Ishikawa (cell line): ENCODE measurements around the gene XRCC1.

Experiments
- CEBPB ChIP-seq: IDR thresholded peaks from 2 replicates; pipeline ENCODE4 v1.6.1; 2012
- CREB1 ChIP-seq: IDR thresholded peaks from 2 replicates; pipeline ENCODE4 v1.6.1; 2012; ENCODE audit warnings: low read depth
- EGR1 ChIP-seq: IDR thresholded peaks from 2 replicates; pipeline ENCODE4 v1.6.1; 2012
- EP300 ChIP-seq: IDR thresholded peaks from 2 replicates; pipeline ENCODE4 v1.6.1; 2012; ENCODE audit warnings: borderline replicate concordance
- FOXM1 ChIP-seq: IDR thresholded peaks from 2 replicates; pipeline ENCODE4 v1.6.1; 2012; ENCODE audit warnings: low read depth, borderline replicate concordance
- NFIC ChIP-seq: IDR thresholded peaks from 2 replicates; pipeline ENCODE4 v1.6.1; 2012
- RAD21 ChIP-seq: IDR thresholded peaks from 2 replicates; pipeline ENCODE4 v1.6.1; 2012; ENCODE audit warnings: low read depth
- TAF1 ChIP-seq: IDR thresholded peaks from 2 replicates; pipeline ENCODE4 v1.6.1; 2012; ENCODE audit warnings: low read depth, mild to moderate bottlenecking
- TCF12 ChIP-seq: IDR thresholded peaks from 2 replicates; pipeline ENCODE4 v1.6.1; 2012; ENCODE audit warnings: low read depth
- TEAD4 ChIP-seq: IDR thresholded peaks from 2 replicates; pipeline ENCODE4 v1.6.1; 2012
- YY1 ChIP-seq: IDR thresholded peaks from 2 replicates; pipeline ENCODE4 v1.6.1; 2012; ENCODE audit warnings: low read depth
- ZBTB7A ChIP-seq: IDR thresholded peaks from 2 replicates; pipeline ENCODE4 v1.6.1; 2012; ENCODE audit warnings: low read depth
- TF ChIP-seq, protein P1 (sequence below): IDR thresholded peaks from 2 replicates; pipeline ENCODE4 v1.6.1; 2012
- TF ChIP-seq, protein P2 (sequence below): IDR thresholded peaks from 2 replicates; pipeline ENCODE4 v1.6.1; 2012; ENCODE audit warnings: low read depth, mild to moderate bottlenecking
- TF ChIP-seq, protein P3 (sequence below): IDR thresholded peaks from 2 replicates; pipeline ENCODE4 v1.6.1; 2012

XRCC1 gene

DNA sequence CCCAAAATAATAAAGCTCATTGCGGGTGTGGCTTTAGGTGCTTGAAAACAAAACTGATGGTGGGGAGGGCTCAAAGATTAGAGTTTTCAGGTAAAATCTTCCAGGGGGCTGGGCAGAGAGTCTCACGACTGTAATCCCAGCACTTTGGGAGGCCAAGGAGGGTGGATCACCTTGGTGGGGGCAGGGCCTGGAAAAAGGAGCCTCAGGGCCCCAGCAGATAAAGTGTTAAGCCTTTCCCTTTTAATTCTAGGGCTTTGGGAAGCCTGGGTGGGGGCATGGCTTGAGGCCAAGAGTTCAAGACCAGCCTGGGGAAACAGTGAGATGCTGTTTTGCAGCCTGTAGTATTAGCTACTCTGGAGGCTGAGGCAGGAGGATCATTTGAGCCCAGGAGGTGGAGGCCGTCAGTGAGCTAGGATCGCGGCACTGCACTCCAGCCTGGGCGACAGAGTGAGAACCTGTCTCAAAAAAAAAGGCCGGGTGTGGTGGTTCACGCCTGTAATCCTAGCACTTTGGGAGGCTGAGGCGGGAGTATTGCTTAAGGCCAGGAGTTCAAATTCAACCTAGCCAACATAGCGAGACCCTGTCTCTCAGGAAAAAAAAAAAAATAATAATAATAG lies 18.9 kb upstream of the XRCC1 start:
- TF ChIP-seq, protein P1, sequence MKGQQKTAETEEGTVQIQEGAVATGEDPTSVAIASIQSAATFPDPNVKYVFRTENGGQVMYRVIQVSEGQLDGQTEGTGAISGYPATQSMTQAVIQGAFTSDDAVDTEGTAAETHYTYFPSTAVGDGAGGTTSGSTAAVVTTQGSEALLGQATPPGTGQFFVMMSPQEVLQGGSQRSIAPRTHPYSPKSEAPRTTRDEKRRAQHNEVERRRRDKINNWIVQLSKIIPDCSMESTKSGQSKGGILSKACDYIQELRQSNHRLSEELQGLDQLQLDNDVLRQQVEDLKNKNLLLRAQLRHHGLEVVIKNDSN: no peak
- no peak for TF ChIP-seq EGR1
- TF ChIP-seq RAD21: no peak
- no peak for TF ChIP-seq CEBPB
- no peak for TF ChIP-seq YY1
- TF ChIP-seq, protein P2, sequence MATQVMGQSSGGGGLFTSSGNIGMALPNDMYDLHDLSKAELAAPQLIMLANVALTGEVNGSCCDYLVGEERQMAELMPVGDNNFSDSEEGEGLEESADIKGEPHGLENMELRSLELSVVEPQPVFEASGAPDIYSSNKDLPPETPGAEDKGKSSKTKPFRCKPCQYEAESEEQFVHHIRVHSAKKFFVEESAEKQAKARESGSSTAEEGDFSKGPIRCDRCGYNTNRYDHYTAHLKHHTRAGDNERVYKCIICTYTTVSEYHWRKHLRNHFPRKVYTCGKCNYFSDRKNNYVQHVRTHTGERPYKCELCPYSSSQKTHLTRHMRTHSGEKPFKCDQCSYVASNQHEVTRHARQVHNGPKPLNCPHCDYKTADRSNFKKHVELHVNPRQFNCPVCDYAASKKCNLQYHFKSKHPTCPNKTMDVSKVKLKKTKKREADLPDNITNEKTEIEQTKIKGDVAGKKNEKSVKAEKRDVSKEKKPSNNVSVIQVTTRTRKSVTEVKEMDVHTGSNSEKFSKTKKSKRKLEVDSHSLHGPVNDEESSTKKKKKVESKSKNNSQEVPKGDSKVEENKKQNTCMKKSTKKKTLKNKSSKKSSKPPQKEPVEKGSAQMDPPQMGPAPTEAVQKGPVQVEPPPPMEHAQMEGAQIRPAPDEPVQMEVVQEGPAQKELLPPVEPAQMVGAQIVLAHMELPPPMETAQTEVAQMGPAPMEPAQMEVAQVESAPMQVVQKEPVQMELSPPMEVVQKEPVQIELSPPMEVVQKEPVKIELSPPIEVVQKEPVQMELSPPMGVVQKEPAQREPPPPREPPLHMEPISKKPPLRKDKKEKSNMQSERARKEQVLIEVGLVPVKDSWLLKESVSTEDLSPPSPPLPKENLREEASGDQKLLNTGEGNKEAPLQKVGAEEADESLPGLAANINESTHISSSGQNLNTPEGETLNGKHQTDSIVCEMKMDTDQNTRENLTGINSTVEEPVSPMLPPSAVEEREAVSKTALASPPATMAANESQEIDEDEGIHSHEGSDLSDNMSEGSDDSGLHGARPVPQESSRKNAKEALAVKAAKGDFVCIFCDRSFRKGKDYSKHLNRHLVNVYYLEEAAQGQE: no peak
- TF ChIP-seq FOXM1: no peak
- TF ChIP-seq EP300: no peak
- no peak for TF ChIP-seq TAF1
- no peak for TF ChIP-seq CREB1
- no peak for TF ChIP-seq ZBTB7A
- no peak for TF ChIP-seq TCF12
- TF ChIP-seq TEAD4: no peak
- TF ChIP-seq, protein P3, sequence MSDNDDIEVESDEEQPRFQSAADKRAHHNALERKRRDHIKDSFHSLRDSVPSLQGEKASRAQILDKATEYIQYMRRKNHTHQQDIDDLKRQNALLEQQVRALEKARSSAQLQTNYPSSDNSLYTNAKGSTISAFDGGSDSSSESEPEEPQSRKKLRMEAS: no peak
- no peak for TF ChIP-seq NFIC

DNA sequence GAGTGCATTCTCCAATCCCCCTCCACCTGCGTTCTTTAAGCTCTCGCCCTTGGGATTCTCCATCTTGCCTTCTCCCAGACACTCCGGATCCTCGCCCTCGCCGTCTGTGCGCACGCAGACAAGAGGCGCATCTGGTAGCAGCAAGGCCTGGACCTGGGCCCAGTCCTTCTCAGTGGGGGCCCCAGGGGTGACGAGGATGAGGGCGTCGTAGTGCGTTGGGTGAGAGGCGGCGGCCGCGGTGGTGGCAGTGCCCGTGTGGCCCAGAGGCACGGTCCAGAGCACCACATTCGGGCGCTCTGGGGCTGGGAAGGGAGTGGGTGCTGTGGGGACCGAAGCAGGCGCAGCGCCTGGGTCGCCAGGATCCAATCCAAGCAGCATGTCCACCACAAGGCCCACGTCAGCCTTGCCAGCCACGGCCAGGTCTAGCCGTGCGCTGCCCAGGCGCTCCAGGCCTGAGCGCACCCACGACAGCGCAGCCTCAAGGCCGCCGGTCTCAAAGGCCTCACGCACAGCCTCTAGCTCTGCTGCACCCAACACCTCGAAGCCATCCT lies 17.5 kb upstream of the XRCC1 start:
- TF ChIP-seq RAD21 (no peak), TEAD4 (no peak)

DNA sequence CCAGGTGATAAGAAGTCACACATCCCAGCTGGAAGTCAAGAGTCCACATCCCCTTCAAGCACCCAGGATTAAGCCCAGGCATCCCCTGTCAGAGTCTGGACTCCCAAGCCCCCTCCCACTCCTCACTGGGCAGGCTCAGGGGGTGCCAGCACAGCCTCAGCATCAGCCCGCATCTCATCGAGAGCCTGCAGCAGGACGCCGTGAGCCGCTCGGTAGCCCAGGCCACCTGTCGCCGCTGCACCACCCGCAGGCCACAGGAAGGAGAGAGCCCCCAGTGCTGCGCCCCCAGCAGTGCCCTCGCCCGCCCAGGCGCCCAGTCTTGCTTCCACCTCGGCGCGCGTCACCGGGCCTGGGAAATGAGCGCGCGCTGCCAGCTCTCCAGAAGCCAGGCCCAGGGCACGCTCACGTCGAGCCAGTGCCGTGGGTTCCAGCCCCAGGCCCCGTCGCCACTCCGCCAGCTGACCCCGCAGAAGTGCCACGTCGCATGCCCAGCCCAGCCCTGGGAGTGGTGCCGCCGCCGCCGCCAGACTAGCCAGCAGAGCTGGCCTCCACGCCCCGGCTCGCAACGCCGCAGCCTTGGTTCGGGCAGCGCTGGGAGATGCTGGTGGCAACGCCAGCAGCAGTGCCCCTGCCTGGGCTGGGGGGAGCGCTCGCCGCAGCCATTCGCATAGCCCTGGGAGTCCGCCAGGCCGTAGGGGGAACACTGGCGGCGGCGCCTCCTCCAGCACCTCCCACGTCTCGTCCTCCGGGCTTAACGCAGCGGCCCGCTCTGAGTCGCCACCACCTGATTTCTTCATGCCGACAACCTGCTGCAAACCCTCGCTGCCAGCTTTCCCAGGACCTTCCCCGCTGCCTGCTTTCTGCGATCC lies 16.8 kb upstream of the XRCC1 start:
- TF ChIP-seq CREB1 (no peak), FOXM1 (no peak), NFIC (no peak), ZBTB7A (no peak), TEAD4 (no peak), EGR1 (no peak), TAF1 (no peak), CEBPB (no peak), TCF12 (no peak), RAD21 (no peak), YY1 (no peak), EP300 (no peak)
- TF ChIP-seq, protein P3: no peak
- TF ChIP-seq, protein P2: no peak
- TF ChIP-seq, protein P1: no peak

DNA sequence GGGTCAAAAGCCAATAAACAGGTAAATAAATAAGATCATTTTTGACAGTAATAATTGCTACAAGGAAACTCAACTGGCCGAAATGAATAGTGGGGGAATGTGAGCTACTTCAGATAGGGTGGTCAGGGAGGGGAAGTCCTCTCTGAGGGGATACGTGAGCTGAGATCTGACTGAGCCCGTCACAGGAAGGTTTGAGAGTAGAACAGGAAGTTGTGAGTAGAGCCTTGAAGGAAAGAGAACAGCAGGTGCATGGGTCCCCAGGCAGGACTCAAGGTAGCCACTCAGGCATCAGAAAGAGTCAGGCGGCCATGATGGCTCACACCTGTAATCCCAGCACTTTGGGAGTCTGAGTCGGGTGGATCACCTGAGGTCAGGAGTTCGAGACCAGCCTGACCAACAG lies 14.4 kb upstream of the XRCC1 start:
- TF ChIP-seq CEBPB (no peak), ZBTB7A (no peak), FOXM1 (no peak), TCF12 (no peak)

DNA sequence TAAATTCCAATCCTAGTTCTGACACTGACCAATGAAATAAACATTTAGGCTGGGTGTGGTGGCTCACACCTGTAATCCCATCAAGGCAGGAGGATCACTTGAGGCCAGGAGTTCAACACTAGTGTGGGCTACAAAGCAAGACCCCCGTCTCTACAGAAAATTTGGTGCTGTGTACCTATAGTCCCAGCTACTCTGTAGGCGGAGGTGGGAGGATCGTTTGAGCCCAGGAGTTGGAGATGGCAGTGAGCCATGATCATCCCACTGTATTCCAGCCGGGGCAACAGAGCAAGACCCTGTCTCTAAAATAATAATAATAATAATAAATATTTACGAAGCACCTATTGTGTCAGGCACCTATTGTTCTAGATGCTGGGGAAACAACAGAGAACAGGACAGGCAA lies 13.9 kb upstream of the XRCC1 start:
- TF ChIP-seq TCF12 (no peak), EGR1 (no peak), FOXM1 (no peak), RAD21 (no peak)
- TF ChIP-seq, protein P3: no peak

DNA sequence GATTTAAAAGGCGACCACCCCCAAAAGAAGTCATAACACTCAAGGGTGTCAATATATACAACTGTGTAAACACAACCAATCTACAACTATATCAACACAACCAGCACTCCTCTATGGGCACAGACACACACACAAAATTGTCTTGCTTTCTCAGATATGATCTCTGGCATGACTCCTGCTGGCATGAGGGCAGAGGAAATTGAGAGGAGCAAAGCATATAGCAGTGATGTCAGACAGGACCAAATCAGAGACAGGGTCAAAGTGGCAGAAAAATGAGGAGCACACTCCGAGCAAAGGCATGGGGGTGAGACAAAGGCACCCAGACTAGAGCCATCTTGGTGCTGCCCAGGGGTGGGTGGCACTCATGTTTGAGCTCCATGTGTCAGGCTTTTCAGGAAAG lies 11.0 kb upstream of the XRCC1 start:
- TF ChIP-seq EP300 (no peak), NFIC (no peak), EGR1 (no peak), TCF12 (no peak), CEBPB (no peak), TEAD4 (no peak), CREB1 (no peak), ZBTB7A (no peak)
- TF ChIP-seq, protein P2: no peak
- TF ChIP-seq, protein P1: no peak
- TF ChIP-seq, protein P3: no peak
